Activated CD8-positive, alpha-beta T cell treated with anti-CD3 and anti-CD28 coated beads, Interleukin-2, amount 10 ng/mL, durations not matched to agents 7 days and 5 days (primary cell): ENCODE measurements around the gene COX7A2L. TPM values are rescaled to one million over a fixed set of nuclear protein-coding genes. Genes with fewer than 3 reads are reported as not detected.
"Not testable (repeated sequence)": the region's sequence is repeated elsewhere in the genome, so short reads cannot be mapped to it uniquely, and the experiment has no call there.

Experiments used
- ATAC-seq: fragments of 150-1000 bp; cut with Tn5 transposase; one replicate; pipeline ENCODE4 v1.10.0; 2021; ENCODE audit warnings: moderate library complexity
- CTCF ChIA-PET: fragments of 350-600 bp; sonication (Branson Sonifier 250); formaldehyde crosslinking; loops from one replicate; lab custom pipeline; 2021; ENCODE audit warnings: antibody characterized with exemption; lab: Charles Lee
- POLR2A ChIA-PET: fragments of 350-600 bp; sonication (Branson Sonifier 250); formaldehyde crosslinking; loops from one replicate; lab custom pipeline; 2021; ENCODE audit warnings: antibody characterized with exemption; lab: Charles Lee
- DNase-seq: peaks from one replicate; pipeline ENCODE4 v3.0.0-alpha.2; 2020
- H3K27ac Mint-ChIP-seq: one replicate; pipeline ENCODE4 v1.8.0; 2021; ENCODE audit warnings: mild to moderate bottlenecking, mixed read lengths
- H3K27me3 Mint-ChIP-seq: one replicate; pipeline ENCODE4 v1.8.0; 2021; ENCODE audit warnings: low read depth, mixed read lengths
- H3K36me3 Mint-ChIP-seq: one replicate; pipeline ENCODE4 v1.8.0; 2021; ENCODE audit warnings: low read depth, mixed read lengths
- H3K4me1 Mint-ChIP-seq: one replicate; pipeline ENCODE4 v1.8.0; 2021; ENCODE audit warnings: low read depth, mixed read lengths
- H3K4me3 Mint-ChIP-seq: one replicate; pipeline ENCODE4 v1.8.0; 2021; ENCODE audit warnings: mild to moderate bottlenecking, mixed read lengths
- H3K9me3 Mint-ChIP-seq: one replicate; pipeline ENCODE4 v1.8.0; 2022; ENCODE audit warnings: mixed read lengths; ENCODE audit not compliant: insufficient read depth
- total RNA-seq, 2 experiments: library from RNA; stranded (reverse); gene quantifications; one replicate each; pipeline ENCODE4 v1.2.3, GENCODE V29; 2021

Gene COX7A2L
- total RNA-seq, 2 experiments from 2014 or later: 102 to 109 TPM

GRCh38 chr2:42337846-42338566 is 23.0 kb downstream of the COX7A2L start:
- Mint-ChIP-seq H3K36me3 (peaks cover 87% of the 10 kb centered on the region), H3K27me3 (no peaks in the 10 kb centered on the region), H3K27ac (no peak overlapping the region), H3K4me3 (no peak overlapping the region), H3K9me3 (no peaks in the 10 kb centered on the region), H3K4me1 (peaks cover 32% of the 10 kb centered on the region)
- CTCF ChIA-PET: no interaction called here
- ATAC-seq: no peak
- DNase-seq: no peak
- POLR2A ChIA-PET: no interaction called here

DNA sequence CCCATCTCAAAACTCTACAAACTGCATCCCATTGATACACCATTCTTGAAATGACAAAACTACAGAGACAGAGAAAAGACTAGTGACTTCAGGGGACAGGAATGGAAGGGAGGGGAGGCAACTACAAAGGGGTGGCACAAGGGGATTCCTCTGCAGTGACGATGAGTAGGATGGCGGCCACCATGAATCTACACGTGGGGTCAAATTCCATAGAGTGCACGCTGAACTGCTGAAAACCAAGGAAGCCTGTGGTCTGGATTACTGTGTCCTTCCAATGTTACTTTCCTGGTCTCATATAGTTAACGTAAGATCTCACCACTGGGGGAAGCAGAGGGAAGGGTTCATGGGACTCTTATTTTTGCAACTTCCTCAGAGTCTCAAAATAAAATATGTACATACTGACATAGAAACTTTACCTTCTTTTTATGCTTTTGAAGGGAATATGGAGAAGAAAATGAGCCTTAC is 23.6 kb downstream of the COX7A2L start:
- ChIA-PET CTCF (no interaction called here), POLR2A (no interaction called here)
- H3K4me1 Mint-ChIP-seq: peaks cover 26% of the 10 kb centered on the region
- H3K27me3 Mint-ChIP-seq: no peaks in the 10 kb centered on the region
- H3K36me3 Mint-ChIP-seq: peaks cover 88% of the 10 kb centered on the region
- peak overlapping the region; percentile 18 for H3K27ac Mint-ChIP-seq
- DNase-seq (no peak), ATAC-seq (no peak)
- H3K9me3 Mint-ChIP-seq: no peaks in the 10 kb centered on the region
- no peak overlapping the region for H3K4me3 Mint-ChIP-seq

DNA sequence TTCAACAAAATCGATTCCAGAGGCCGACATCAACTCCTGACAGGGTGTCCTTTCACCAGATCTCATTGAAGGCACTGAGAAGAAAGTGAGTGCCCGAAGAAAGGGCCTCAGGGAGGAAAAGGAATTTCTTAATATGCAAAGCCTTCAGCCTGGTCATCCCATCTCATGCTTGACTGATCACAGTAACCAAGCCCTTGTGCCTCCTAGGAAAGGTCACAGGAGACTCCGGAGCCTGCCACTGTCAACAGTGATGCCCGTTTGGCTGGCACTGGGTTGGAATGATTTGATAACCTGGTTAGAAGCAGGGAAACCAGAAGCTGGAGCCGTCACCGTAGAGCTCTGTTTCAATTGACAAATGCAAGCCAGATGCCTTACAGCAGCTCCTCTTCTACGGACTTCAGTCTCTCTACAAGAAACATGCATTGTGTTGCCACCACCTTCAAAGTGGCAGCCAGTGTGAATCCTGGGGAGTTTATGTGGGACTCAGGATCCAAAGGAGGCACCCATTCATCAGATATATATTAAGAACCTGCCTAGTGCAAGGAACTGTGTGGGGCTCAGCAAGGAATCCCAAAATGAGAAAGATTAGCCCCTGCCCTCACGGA is 24.6 kb downstream of the COX7A2L start:
- Mint-ChIP-seq H3K4me1 (peaks cover 17% of the 10 kb centered on the region), H3K4me3 (no peak overlapping the region), H3K27ac (no peak overlapping the region), H3K36me3 (peaks cover 89% of the 10 kb centered on the region), H3K9me3 (no peaks in the 10 kb centered on the region), H3K27me3 (no peaks in the 10 kb centered on the region)
- CTCF ChIA-PET: no interaction called here
- ATAC-seq: no peak
- DNase-seq: no peak
- POLR2A ChIA-PET: no interaction called here

- ATAC-seq (no peak), DNase-seq (no peak)
- no peak overlapping the region for H3K4me3 Mint-ChIP-seq
- peaks cover 8% of the 10 kb centered on the region for H3K4me1 Mint-ChIP-seq
- ChIA-PET CTCF (interaction anchor here (1.5 kb wide), 1 partner anchor 9 kb away, joined by 3 read pairs; no protein-coding TSS in a partner anchor), POLR2A (no interaction called here)
- H3K27ac Mint-ChIP-seq: no peak overlapping the region
- peaks cover 82% of the 10 kb centered on the region for H3K36me3 Mint-ChIP-seq
- H3K27me3 Mint-ChIP-seq: no peaks in the 10 kb centered on the region
- H3K9me3 Mint-ChIP-seq: no peaks in the 10 kb centered on the region
These were observed 25.4 kb downstream of the COX7A2L start for GRCh38 chr2:42335514-42336104.

DNA sequence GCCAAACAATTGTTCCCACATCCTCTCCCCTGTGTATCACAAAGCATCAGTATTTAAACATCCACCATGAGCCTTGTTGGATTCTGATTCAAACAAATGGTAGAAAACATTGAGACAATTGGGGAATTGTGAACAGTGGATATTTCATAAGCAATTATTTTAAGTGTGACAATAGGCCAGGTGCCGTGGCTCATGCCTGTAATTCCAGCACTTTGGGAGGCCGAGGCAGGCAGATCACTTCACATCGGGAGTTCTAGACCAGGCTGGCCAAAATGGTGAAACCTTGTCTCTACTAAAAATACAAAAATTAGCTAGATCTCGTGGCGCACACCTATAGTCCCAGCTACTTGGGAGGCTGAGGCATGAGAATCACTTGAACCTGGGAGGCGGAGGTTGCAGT is 26.2 kb downstream of the COX7A2L start:
- H3K27me3 Mint-ChIP-seq, DNase-seq, H3K4me1 Mint-ChIP-seq, ATAC-seq, H3K27ac Mint-ChIP-seq, H3K4me3 Mint-ChIP-seq, POLR2A ChIA-PET, H3K9me3 Mint-ChIP-seq: not testable (repeated sequence)
- CTCF ChIA-PET: interaction anchor here (1.5 kb wide), 1 partner anchor 8 kb away, joined by 3 read pairs; no protein-coding TSS in a partner anchor
- peaks cover 81% of the 10 kb centered on the region for H3K36me3 Mint-ChIP-seq

GRCh38 chr2:42334220-42334619 is 26.8 kb downstream of the COX7A2L start:
- Mint-ChIP-seq H3K4me1 (no peaks in the 10 kb centered on the region), H3K4me3 (no peak overlapping the region), H3K27ac (no peak overlapping the region), H3K9me3 (no peaks in the 10 kb centered on the region), H3K27me3 (no peaks in the 10 kb centered on the region), H3K36me3 (peaks cover 82% of the 10 kb centered on the region)
- ATAC-seq (no peak), DNase-seq (no peak)
- ChIA-PET CTCF (interaction anchor here (1.1 kb wide), 1 partner anchor 11 kb away, joined by 3 read pairs; no protein-coding TSS in a partner anchor), POLR2A (no interaction called here)

GRCh38 chr2:42333579-42333978 is 27.4 kb downstream of the COX7A2L start:
- no peaks in the 10 kb centered on the region for H3K27me3 Mint-ChIP-seq
- H3K4me3 Mint-ChIP-seq: no peak overlapping the region
- H3K4me1 Mint-ChIP-seq: no peaks in the 10 kb centered on the region
- DNase-seq: no peak
- no peak overlapping the region for H3K27ac Mint-ChIP-seq
- POLR2A ChIA-PET: no interaction called here
- CTCF ChIA-PET: interaction anchor here (1.1 kb wide), 1 partner anchor 11 kb away, joined by 3 read pairs; no protein-coding TSS in a partner anchor
- H3K9me3 Mint-ChIP-seq: no peaks in the 10 kb centered on the region
- ATAC-seq: no peak
- peaks cover 81% of the 10 kb centered on the region for H3K36me3 Mint-ChIP-seq

- Mint-ChIP-seq H3K27ac (no peak overlapping the region), H3K4me3 (no peak overlapping the region), H3K4me1 (no peaks in the 10 kb centered on the region), H3K27me3 (no peaks in the 10 kb centered on the region), H3K9me3 (no peaks in the 10 kb centered on the region), H3K36me3 (peaks cover 76% of the 10 kb centered on the region)
- DNase-seq: no peak
- no peak for ATAC-seq
- CTCF ChIA-PET: interaction anchor here (0.7 kb wide), 1 partner anchor 237 kb away, joined by 3 read pairs; no protein-coding TSS in a partner anchor
- POLR2A ChIA-PET: no interaction called here
These were observed 28.4 kb downstream of the COX7A2L start for GRCh38 chr2:42332575-42332974.

DNA sequence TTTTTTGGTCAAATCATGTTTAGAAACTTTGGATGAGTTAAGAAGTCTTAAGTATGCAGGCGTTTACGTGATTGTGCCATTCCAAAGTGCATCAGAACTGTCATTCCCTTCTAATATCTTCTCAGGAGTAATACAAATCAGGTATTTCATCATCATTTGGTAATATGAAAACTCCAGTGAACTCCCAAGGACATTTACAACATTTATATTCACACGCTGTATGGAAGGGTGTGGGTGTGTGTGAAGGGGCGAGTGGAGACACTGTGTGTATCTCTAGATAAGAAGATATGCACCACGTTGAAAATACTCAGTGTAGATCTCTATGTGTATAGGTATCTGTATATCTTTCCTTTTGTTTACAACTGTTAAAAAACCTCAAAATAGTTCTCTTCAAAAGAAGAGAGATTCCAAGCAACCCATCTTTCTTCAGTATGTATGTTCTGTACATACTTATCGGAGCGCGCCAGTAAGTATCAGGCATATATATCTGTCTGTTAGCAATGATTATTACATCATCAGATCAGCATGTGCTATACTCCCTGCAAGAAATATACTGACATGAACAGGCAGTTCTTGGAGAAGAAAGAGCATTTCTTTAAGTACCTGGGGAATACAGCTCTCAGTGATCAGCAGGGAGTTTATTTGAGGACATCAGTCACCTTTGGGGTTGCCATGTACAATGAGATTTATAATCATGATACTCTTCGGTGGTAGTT is 29.3 kb downstream of the COX7A2L start:
- H3K4me1 Mint-ChIP-seq: no peaks in the 10 kb centered on the region
- H3K27me3 Mint-ChIP-seq: no peaks in the 10 kb centered on the region
- no peak overlapping the region for H3K4me3 Mint-ChIP-seq
- CTCF ChIA-PET: interaction anchor here (0.7 kb wide), 1 partner anchor 236 kb away, joined by 3 read pairs; no protein-coding TSS in a partner anchor
- H3K9me3 Mint-ChIP-seq: no peaks in the 10 kb centered on the region
- H3K27ac Mint-ChIP-seq: no peak overlapping the region
- POLR2A ChIA-PET: no interaction called here
- ATAC-seq (no peak), DNase-seq (no peak)
- peaks cover 73% of the 10 kb centered on the region for H3K36me3 Mint-ChIP-seq

- Mint-ChIP-seq H3K27me3 (no peaks in the 10 kb centered on the region), H3K4me1 (no peaks in the 10 kb centered on the region), H3K9me3 (no peaks in the 10 kb centered on the region), H3K27ac (no peak overlapping the region), H3K4me3 (no peak overlapping the region), H3K36me3 (peaks cover 68% of the 10 kb centered on the region)
- ATAC-seq (no peak), DNase-seq (no peak)
- ChIA-PET CTCF (interaction anchor here (1.3 to 3.5 kb wide), 12 partner anchors 16 to 243 kb away, joined by 3 to 61 read pairs (median 8); no protein-coding TSS in a partner anchor), POLR2A (no interaction called here)
These were observed 31.3 kb downstream of the COX7A2L start for GRCh38 chr2:42329736-42330135.

GRCh38 chr2:42328923-42329322 is 32.1 kb downstream of the COX7A2L start:
- DNase-seq: no peak
- Mint-ChIP-seq H3K4me1 (no peaks in the 10 kb centered on the region), H3K27me3 (no peaks in the 10 kb centered on the region), H3K36me3 (peaks cover 67% of the 10 kb centered on the region), H3K4me3 (no peak overlapping the region), H3K9me3 (no peaks in the 10 kb centered on the region), H3K27ac (no peak overlapping the region)
- no peak for ATAC-seq
- ChIA-PET CTCF (interaction anchor here (0.7 to 3.5 kb wide), 43 partner anchors 9 to 459 kb away, joined by 3 to 61 read pairs (median 4); no protein-coding TSS in a partner anchor), POLR2A (no interaction called here)
